Transverse colon (tissue), 4 donors: ENCODE measurements around the gene IKZF1. TPM values are rescaled to one million over a fixed set of nuclear protein-coding genes. Genes with fewer than 3 reads are reported as not detected.

Experiments
- DNase-seq: peaks from one replicate; pipeline ENCODE4 v3.0.0-alpha.2; 2019
- H3K27ac ChIP-seq, 4 donors: fragments of 200-600 bp; sonication (generic); 2 replicates each; pipeline ENCODE4 v1.5.1; 2016 to 2018; ENCODE audit warnings: inconsistent platforms in 4 of 4
- H3K27me3 ChIP-seq: fragments of 200-600 bp; sonication (generic); 2 replicates; pipeline ENCODE4 v1.5.1; 2017; ENCODE audit warnings: inconsistent platforms
- H3K36me3 ChIP-seq, 4 donors: fragments of 200-600 bp; sonication (generic); 2 replicates each; pipeline ENCODE4 v1.5.1; 2017 to 2019; ENCODE audit warnings: inconsistent platforms in 4 of 4
- H3K4me1 ChIP-seq, 4 donors: fragments of 200-600 bp; sonication (generic); 2 replicates each; pipeline ENCODE4 v1.5.1; 2017 to 2020; ENCODE audit warnings: inconsistent platforms in 4 of 4
- H3K4me3 ChIP-seq, 4 donors: fragments of 200-600 bp; sonication (generic); 1 replicate in 1 of 4; 2 replicates in 3 of 4; pipeline versions ENCODE4 v1.5.1 to v1.6.1; 2017 to 2019; ENCODE audit warnings: inconsistent platforms in 4 of 4
- H3K9me3 ChIP-seq, 2 donors: fragments of 200-600 bp; sonication (generic); 2 replicates each; pipeline ENCODE4 v1.5.1; 2017 to 2019; ENCODE audit warnings: inconsistent platforms in 2 of 2
- EP300 ChIP-seq: sonication (generic); formaldehyde crosslinking; IDR thresholded peaks from one replicate; pipeline ENCODE4 v1.6.1; 2017; ENCODE audit warnings: antibody characterized with exemption, low read depth
- POLR2A ChIP-seq: fragments of 450-650 bp; IDR thresholded peaks from one replicate; pipeline ENCODE4 v1.6.1; 2016; ENCODE audit warnings: antibody characterized with exemption, mild to moderate bottlenecking, moderate library complexity
- POLR2AphosphoS5 ChIP-seq, 3 donors: sonication (generic); formaldehyde crosslinking; IDR thresholded peaks; one replicate each; pipeline ENCODE4 v1.6.1; 2016; ENCODE audit warnings: antibody characterized with exemption in 3 of 3
- WGBS, 2 donors: methylation state at CpG; one replicate each; pipeline ENCODE4 v1.1.5; 2018; ENCODE audit warnings: low coverage in 1 of 2; 5-methylcytosine and 5-hydroxymethylcytosine counted together
- in situ Hi-C, 4 donors: fragments of 200-750 bp; cut with MboI; loops; one replicate each; pipeline versions ENCODE4 v1.15.0 to v1.15.1; 2017; ENCODE audit warnings: low sequenced_read_pairs in 3 of 4, low pct_ligation_motif_present in 1 of 4, low pct_unique_long_range_greater_than_20kb in 1 of 4
- intact Hi-C: fragments of 100-400 bp; cut with DNase I; formaldehyde crosslinking; loops from one replicate; pipeline ENCODE4 v1.15.1; 2023; ENCODE audit warnings: low total_unique reads
- total RNA-seq, 4 donors: library from RNA; depleted of rRNA; stranded (reverse); fragments of >200 nt; gene quantifications; one replicate each; pipeline ENCODE4 v1.1.0, GENCODE V29; 2016
- TF ChIP-seq, protein P1 (sequence below), 5 experiments: fragments of 200-600 bp in 3 of 5; fragments of 450-650 bp in 2 of 5; sonication (generic) in 3 of 5; IDR thresholded peaks; 1 replicate in 2 of 5; 2 replicates in 3 of 5; pipeline ENCODE4 v1.5.1; 2016 to 2017; ENCODE audit warnings: antibody characterized with exemption in 5 of 5, inconsistent platforms in 3 of 5, mild to moderate bottlenecking in 2 of 5, moderate library complexity in 1 of 5

Gene IKZF1
- total RNA-seq, 4 donors from 2014 or later, result 9.2 to 116 (median 29.1) TPM

DNA sequence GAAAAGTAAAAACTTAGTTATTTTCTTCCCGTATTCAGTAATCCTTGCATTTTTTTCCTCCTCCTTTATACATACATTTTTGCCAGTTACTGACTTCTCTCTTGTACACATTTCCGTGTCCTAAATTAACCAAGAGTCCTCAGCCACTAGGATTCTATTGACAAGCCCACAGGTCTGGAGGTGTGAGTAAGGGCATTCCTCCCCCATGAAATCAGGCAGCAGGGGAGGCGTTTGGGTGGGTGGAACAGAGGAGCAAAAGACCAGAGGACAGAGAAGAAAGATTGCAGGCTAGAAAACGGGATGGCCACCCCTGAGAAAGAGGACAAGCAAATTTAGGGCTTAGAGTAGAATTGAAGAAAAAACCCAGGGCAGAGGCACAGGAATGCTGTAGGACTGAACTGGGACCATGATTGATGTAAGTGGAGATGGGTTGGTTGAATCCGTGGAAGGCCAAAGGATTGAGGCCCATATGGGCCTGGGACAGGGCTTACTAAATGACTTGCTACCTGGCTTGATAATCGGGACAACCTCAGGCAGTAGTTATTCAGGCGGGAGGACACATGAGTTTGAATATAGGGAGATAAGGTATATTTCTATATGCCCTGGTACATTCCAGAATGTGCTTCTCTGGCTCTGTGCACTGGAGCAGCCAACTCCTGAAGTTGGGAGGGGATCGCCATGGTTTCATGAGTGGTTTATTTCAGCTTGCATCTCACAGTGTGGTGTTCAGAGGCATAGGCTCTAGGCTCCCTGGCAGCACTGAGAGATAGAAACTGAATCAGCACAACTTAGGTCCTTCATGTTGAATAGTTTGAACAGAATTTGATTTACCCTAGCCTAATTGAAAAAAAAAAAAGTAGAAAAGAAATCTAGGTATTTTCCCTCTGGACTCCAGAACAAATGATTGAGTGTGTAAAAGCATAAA lies 28.0 kb downstream of the IKZF1 start:
- in situ Hi-C loops, result no loop called here
- no peak for DNase-seq
- no peaks in the 10 kb centered on the region for H3K9me3 ChIP-seq

DNA sequence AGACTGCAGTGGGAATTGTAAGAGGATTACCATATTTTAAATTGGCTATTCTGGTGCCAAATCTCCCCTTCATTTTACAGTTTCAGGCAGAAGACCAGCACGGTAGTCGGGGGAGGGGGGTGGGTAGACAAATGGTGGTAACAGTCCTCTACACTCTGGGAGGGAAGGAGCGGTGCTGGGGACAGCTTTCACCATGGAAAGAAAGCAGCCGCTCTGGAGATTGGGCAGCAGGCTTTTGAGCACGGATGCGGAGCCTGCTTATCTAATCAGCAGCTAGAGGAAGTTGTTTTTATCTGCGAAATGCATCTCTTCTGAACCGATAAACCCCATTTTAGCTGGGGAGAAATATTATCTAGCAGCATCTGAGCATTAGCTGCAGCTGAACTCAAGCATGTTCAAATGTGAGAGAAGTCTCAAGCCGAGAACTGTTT lies 28.7 kb downstream of the IKZF1 start:
- no peaks in the 10 kb centered on the region for H3K36me3 ChIP-seq
- WGBS, 2 donors, result 7 to 21% methylated on average over 4 to 9 of the region's 9 CpGs
- intact Hi-C loops (no loop called here), in situ Hi-C loops (no loop called here)
- DNase-seq, result no peak
- TF ChIP-seq POLR2A (peak; percentile 28), POLR2AphosphoS5 (IDR thresholded peaks at IDR 0.05) (peak in 1 of 3 donors; percentile 7), EP300 (no peak)
- no peaks in the 10 kb centered on the region for H3K27me3 ChIP-seq
- peak overlapping the region in 3 of 4 donors; percentile 50 to 72 (median 60) for H3K27ac ChIP-seq
- no peak overlapping the region for H3K4me3 ChIP-seq
- H3K9me3 ChIP-seq, result no peaks in the 10 kb centered on the region
- H3K4me1 ChIP-seq, result peaks cover 0 to 5% (median 0%) of the 10 kb centered on the region in 4 donors

More for the DNA sequence above, 28.0 kb downstream of the IKZF1 start:
- H3K4me1 ChIP-seq, result peaks cover 0 to 5% (median 0%) of the 10 kb centered on the region in 4 donors
- 66 to 74% methylated on average over 6 to 8 of the region's 8 CpGs for WGBS, 2 donors
- peak overlapping the region; percentile 29 to 72 (median 55) for H3K27ac ChIP-seq
- TF ChIP-seq POLR2AphosphoS5 (IDR thresholded peaks at IDR 0.05), result no peak
- no peaks in the 10 kb centered on the region for H3K36me3 ChIP-seq
- no peaks in the 10 kb centered on the region for H3K27me3 ChIP-seq
- no peak overlapping the region for H3K4me3 ChIP-seq
- intact Hi-C loops, result no loop called here

DNA sequence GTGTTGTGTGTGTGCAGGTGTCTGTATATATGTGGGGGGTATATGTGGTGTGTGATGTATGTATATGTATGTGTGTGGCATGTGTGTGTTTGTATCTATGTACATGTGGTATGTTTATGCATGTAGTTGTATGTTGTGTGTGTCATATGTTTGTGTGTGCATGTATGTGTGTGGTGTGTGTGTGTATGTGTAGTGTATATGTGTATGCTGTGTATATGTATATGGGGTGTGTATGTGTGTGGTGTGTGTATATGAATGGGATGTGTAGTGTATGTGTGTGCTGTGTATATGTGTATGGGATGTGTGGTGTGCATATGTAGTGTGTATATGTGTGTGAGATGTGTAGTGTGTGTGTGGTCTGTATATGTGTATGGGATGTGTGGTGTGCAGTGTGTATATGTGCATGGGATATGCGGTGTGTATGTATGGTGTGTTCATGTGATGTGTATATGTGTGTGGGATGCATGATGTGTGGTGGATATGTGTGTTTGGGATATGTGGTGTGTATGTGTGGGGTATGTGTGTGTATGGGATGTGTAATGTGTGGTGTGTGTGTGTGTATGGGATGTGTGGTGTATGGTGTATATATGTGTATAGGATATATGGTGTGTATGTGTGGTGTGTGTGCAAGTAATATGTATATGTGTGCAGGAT lies 30.0 kb downstream of the IKZF1 start:
- in situ Hi-C loops, result no loop called here
- peaks cover 0 to 5% (median 0%) of the 10 kb centered on the region in 4 donors for H3K4me1 ChIP-seq

GRCh38 chr7:50335230-50335794 lies 30.8 kb downstream of the IKZF1 start:
- Histone ChIP-seq H3K27ac (peak overlapping the region in 2 of 4 donors; percentile 68 to 78), H3K4me1 (peaks cover 0 to 3% (median 0%) of the 10 kb centered on the region in 4 donors), H3K27me3 (no peaks in the 10 kb centered on the region), H3K4me3 (no peak overlapping the region), H3K36me3 (no peaks in the 10 kb centered on the region), H3K9me3 (no peaks in the 10 kb centered on the region)
- TF ChIP-seq, protein P1, sequence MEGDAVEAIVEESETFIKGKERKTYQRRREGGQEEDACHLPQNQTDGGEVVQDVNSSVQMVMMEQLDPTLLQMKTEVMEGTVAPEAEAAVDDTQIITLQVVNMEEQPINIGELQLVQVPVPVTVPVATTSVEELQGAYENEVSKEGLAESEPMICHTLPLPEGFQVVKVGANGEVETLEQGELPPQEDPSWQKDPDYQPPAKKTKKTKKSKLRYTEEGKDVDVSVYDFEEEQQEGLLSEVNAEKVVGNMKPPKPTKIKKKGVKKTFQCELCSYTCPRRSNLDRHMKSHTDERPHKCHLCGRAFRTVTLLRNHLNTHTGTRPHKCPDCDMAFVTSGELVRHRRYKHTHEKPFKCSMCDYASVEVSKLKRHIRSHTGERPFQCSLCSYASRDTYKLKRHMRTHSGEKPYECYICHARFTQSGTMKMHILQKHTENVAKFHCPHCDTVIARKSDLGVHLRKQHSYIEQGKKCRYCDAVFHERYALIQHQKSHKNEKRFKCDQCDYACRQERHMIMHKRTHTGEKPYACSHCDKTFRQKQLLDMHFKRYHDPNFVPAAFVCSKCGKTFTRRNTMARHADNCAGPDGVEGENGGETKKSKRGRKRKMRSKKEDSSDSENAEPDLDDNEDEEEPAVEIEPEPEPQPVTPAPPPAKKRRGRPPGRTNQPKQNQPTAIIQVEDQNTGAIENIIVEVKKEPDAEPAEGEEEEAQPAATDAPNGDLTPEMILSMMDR (IDR thresholded peaks at IDR 0.05), result no peak
- no peak for TF ChIP-seq POLR2AphosphoS5 (IDR thresholded peaks at IDR 0.05)
- TF ChIP-seq EP300, result no peak
- no peak for TF ChIP-seq POLR2A
- in situ Hi-C loops, result no loop called here
- no peak for DNase-seq
- 95 to 100% methylated on average over 1 of the region's 1 CpG for WGBS, 2 donors
- intact Hi-C loops, result no loop called here

More for the DNA sequence above, 30.0 kb downstream of the IKZF1 start:
- no peaks in the 10 kb centered on the region for H3K9me3 ChIP-seq
- no peak overlapping the region for H3K4me3 ChIP-seq
- no peak for TF ChIP-seq POLR2AphosphoS5 (IDR thresholded peaks at IDR 0.05)
- TF ChIP-seq POLR2A, result no peak
- TF ChIP-seq EP300, result no peak
- TF ChIP-seq, protein P1 (IDR thresholded peaks at IDR 0.05), result no peak
- peak overlapping the region in 1 of 4 donors; percentile 72 for H3K27ac ChIP-seq
- no peak for DNase-seq
- intact Hi-C loops, result no loop called here
- WGBS, 2 donors, result 88 to 94% methylated on average over 1 of the region's 1 CpG
- no peaks in the 10 kb centered on the region for H3K36me3 ChIP-seq
- H3K27me3 ChIP-seq, result no peaks in the 10 kb centered on the region
